Thyroid gland (tissue), 4 donors: ENCODE data around the gene SEC24D.

ENCODE experiments used
- POLR2A ChIP-seq, 2 donors: fragments of 450-650 bp; IDR thresholded peaks; one replicate each; pipeline ENCODE4 v1.6.1; 2017; ENCODE audit warnings: antibody characterized with exemption in 2 of 2, mild to moderate bottlenecking in 2 of 2, moderate library complexity in 1 of 2
- TF ChIP-seq, protein P1 (sequence below), 6 experiments: fragments of 200-600 bp in 3 of 6; fragments of 450-650 bp in 3 of 6; sonication (generic) in 3 of 6; IDR thresholded peaks; one replicate each; pipeline ENCODE4 v1.5.1; 2016 to 2019; ENCODE audit warnings: antibody characterized with exemption in 6 of 6, mild to moderate bottlenecking in 2 of 6, inconsistent platforms in 1 of 6, moderate library complexity in 1 of 6

- TF ChIP-seq POLR2A (IDR thresholded peaks at IDR 0.05): no peak
- TF ChIP-seq, protein P1, sequence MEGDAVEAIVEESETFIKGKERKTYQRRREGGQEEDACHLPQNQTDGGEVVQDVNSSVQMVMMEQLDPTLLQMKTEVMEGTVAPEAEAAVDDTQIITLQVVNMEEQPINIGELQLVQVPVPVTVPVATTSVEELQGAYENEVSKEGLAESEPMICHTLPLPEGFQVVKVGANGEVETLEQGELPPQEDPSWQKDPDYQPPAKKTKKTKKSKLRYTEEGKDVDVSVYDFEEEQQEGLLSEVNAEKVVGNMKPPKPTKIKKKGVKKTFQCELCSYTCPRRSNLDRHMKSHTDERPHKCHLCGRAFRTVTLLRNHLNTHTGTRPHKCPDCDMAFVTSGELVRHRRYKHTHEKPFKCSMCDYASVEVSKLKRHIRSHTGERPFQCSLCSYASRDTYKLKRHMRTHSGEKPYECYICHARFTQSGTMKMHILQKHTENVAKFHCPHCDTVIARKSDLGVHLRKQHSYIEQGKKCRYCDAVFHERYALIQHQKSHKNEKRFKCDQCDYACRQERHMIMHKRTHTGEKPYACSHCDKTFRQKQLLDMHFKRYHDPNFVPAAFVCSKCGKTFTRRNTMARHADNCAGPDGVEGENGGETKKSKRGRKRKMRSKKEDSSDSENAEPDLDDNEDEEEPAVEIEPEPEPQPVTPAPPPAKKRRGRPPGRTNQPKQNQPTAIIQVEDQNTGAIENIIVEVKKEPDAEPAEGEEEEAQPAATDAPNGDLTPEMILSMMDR (IDR thresholded peaks at IDR 0.05): no peak
These were observed 21.0 kb downstream of the SEC24D start for GRCh38 chr4:118814891-118815290.
